ENCODE data around the gene AKR7A2.

- TF ChIP-seq, protein P1, sequence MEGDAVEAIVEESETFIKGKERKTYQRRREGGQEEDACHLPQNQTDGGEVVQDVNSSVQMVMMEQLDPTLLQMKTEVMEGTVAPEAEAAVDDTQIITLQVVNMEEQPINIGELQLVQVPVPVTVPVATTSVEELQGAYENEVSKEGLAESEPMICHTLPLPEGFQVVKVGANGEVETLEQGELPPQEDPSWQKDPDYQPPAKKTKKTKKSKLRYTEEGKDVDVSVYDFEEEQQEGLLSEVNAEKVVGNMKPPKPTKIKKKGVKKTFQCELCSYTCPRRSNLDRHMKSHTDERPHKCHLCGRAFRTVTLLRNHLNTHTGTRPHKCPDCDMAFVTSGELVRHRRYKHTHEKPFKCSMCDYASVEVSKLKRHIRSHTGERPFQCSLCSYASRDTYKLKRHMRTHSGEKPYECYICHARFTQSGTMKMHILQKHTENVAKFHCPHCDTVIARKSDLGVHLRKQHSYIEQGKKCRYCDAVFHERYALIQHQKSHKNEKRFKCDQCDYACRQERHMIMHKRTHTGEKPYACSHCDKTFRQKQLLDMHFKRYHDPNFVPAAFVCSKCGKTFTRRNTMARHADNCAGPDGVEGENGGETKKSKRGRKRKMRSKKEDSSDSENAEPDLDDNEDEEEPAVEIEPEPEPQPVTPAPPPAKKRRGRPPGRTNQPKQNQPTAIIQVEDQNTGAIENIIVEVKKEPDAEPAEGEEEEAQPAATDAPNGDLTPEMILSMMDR (conservative IDR thresholded peaks at IDR 0.05 in 1 of 2, IDR thresholded peaks at IDR 0.05 in 1 of 2; ENCODE audit: extremely low read depth in 1 of 2, insufficient read depth in 1 of 2, low read depth in 1 of 2, low read length in 2 of 2): no peak
- TF ChIP-seq EZH2 (IDR thresholded peaks at IDR 0.05; ENCODE audit: borderline replicate concordance, low read length): no peak
Observed at GRCh38 chr1:19310720-19311502, 1.0 kb downstream of the AKR7A2 start.
